Activated T-cell treated with anti-CD3 and anti-CD28 coated beads for 4 hours (primary cell): ENCODE data around the gene PROSER2.
"Not testable (repeated sequence)": the region's sequence is repeated elsewhere in the genome, so short reads cannot be mapped to it uniquely, and the experiment has no call there.

Experiments used
- DNase-seq: peaks from one replicate; pipeline ENCODE4 v3.0.0-alpha.2; 2020

Gene PROSER2

GRCh38 chr10:11887381-11888227 is 64.4 kb downstream of the PROSER2 start:
- DNase-seq, result no peak

GRCh38 chr10:11889263-11889662 is 66.1 kb downstream of the PROSER2 start:
- not testable (repeated sequence) for DNase-seq

- DNase-seq, result no peak
These were observed 68.8 kb downstream of the PROSER2 start for GRCh38 chr10:11891776-11892486.

GRCh38 chr10:11893749-11894278 is 70.7 kb downstream of the PROSER2 start:
- DNase-seq, result no peak

GRCh38 chr10:11894381-11895107 is 71.4 kb downstream of the PROSER2 start:
- no peak for DNase-seq

GRCh38 chr10:11895108-11895466 is 71.9 kb downstream of the PROSER2 start:
- no peak for DNase-seq

GRCh38 chr10:11895598-11895997 is 72.4 kb downstream of the PROSER2 start:
- DNase-seq, result no peak

GRCh38 chr10:11896549-11897200 is 73.5 kb downstream of the PROSER2 start:
- no peak for DNase-seq

- no peak for DNase-seq
These were observed 74.8 kb downstream of the PROSER2 start for GRCh38 chr10:11898033-11898371.

GRCh38 chr10:11898372-11899066 is 75.4 kb downstream of the PROSER2 start:
- no peak for DNase-seq

GRCh38 chr10:11899067-11899876 is 76.1 kb downstream of the PROSER2 start:
- DNase-seq, result no peak

GRCh38 chr10:11901036-11901301 is 77.8 kb downstream of the PROSER2 start:
- DNase-seq, result no peak

GRCh38 chr10:11901454-11901832 is 78.3 kb downstream of the PROSER2 start:
- no peak for DNase-seq

- no peak for DNase-seq
These were observed 78.8 kb downstream of the PROSER2 start for GRCh38 chr10:11901833-11902475.

GRCh38 chr10:11902646-11903045 is 79.5 kb downstream of the PROSER2 start:
- DNase-seq, result no peak

- DNase-seq, result no peak
These were observed 83.6 kb downstream of the PROSER2 start for GRCh38 chr10:11906714-11907113.

GRCh38 chr10:11907914-11908313 is 84.8 kb downstream of the PROSER2 start:
- no peak for DNase-seq

GRCh38 chr10:11908536-11908935 is 85.4 kb downstream of the PROSER2 start:
- no peak for DNase-seq

- no peak for DNase-seq
These were observed 85.8 kb downstream of the PROSER2 start for GRCh38 chr10:11908991-11909390.

GRCh38 chr10:11909618-11910017 is 86.5 kb downstream of the PROSER2 start:
- DNase-seq, result no peak

GRCh38 chr10:11910102-11910501 is 86.9 kb downstream of the PROSER2 start:
- DNase-seq, result no peak
